HepG2 (cell line): ENCODE data around the gene KPNA3. TPM values are rescaled to one million over a fixed set of nuclear protein-coding genes. Genes with fewer than 3 reads are reported as not detected.

Experiments used
- ATAC-seq: fragments of 200-7000 bp; cut with Tn5 transposase; 3 replicates; pipeline ENCODE4 v1.9.1; 2020; ENCODE audit warnings: mild to moderate bottlenecking, moderate library complexity
- BruUV-seq: library from RNA; stranded (reverse); fragments of 400-500 nt; replicated peaks from 2 replicates; lab custom pipeline; 2021; lab: Mats Ljungman, UMichigan
- CTCF ChIA-PET: fragments of 300-600 bp; formaldehyde crosslinking; extraction: SDS; loops from one replicate; lab custom pipeline; 2021; ENCODE audit warnings: low total read pairs, inconsistent platforms, low intra/inter-chr PET ratio; lab: Yijun Ruan, JAX
- POLR2A ChIA-PET: fragments of 350-600 bp; sonication (Branson Sonifier 250); formaldehyde crosslinking; loops from one replicate; lab custom pipeline; 2020; ENCODE audit warnings: antibody characterized with exemption, inconsistent platforms; lab: Yijun Ruan, JAX
- DNase-seq: peaks from one replicate; pipeline ENCODE4 v3.0.0-alpha.2; 2015; ENCODE audit warnings: low spot score
- FAIRE-seq: peaks from 3 replicates; lab custom pipeline; 2011; peaks lifted over from hg19 to GRCh38; lab: Jason Lieb, UNC
- H2AFZ ChIP-seq: one replicate; pipeline ENCODE4 v1.6.1; 2011; ENCODE audit warnings: low read length, inconsistent platforms
- H3K27ac ChIP-seq: fragments of 300-600 bp; 3 replicates; pipeline ENCODE4 v1.8.0; 2011; ENCODE audit warnings: mixed run types, mild to moderate bottlenecking, mixed read lengths, low read length, inconsistent platforms; ENCODE audit not compliant: insufficient read depth; ENCODE audit errors: extremely low read length
- H3K27me3 ChIP-seq, 2 experiments: fragments of 200-600 bp in 1 of 2; 2 replicates in 1 of 2; 3 replicates in 1 of 2; pipeline versions ENCODE4 v1.6.0 to v1.8.0; 2011; ENCODE audit warnings: low read length in 2 of 2, mild to moderate bottlenecking in 2 of 2, moderate library complexity in 2 of 2, inconsistent platforms in 1 of 2; ENCODE audit not compliant: insufficient read depth in 2 of 2, control insufficient read depth in 1 of 2
- H3K36me3 ChIP-seq, 2 experiments: fragments of 200-600 bp in 1 of 2; replicated peaks in 1 of 2; 2 replicates in 1 of 2; 3 replicates in 1 of 2; pipeline versions ENCODE4 v1.5.1 to v1.8.0; 2011; ENCODE audit warnings: low read length in 2 of 2, inconsistent platforms in 1 of 2; ENCODE audit not compliant: insufficient read depth in 2 of 2, control insufficient read depth in 1 of 2
- H3K4me1 ChIP-seq: 2 replicates; pipeline ENCODE4 v1.5.1; 2012; ENCODE audit warnings: low read length, inconsistent platforms; ENCODE audit not compliant: insufficient read depth
- H3K4me2 ChIP-seq: 2 replicates; pipeline ENCODE4 v1.6.0; 2011; ENCODE audit warnings: low read depth, low read length, inconsistent platforms
- H3K4me3 ChIP-seq, 3 experiments: fragments of 200-600 bp in 1 of 3; sonication (generic), shearing (Covaris generic) in 1 of 3; replicated peaks in 1 of 3; 2 replicates each; pipeline ENCODE4 v1.5.1; 2011 to 2016; ENCODE audit warnings: low read length in 3 of 3, inconsistent platforms in 2 of 3, low read depth in 2 of 3, mild to moderate bottlenecking in 2 of 3, control low read depth in 1 of 3, mixed read lengths in 1 of 3; ENCODE audit not compliant: insufficient read depth in 1 of 3
- H3K79me2 ChIP-seq: one replicate; pipeline ENCODE4 v1.6.1; 2011; ENCODE audit warnings: low read length, inconsistent platforms; ENCODE audit not compliant: insufficient read depth
- H3K9ac ChIP-seq: 2 replicates; pipeline ENCODE4 v1.6.0; 2011; ENCODE audit warnings: mild to moderate bottlenecking, low read depth, low read length, inconsistent platforms; ENCODE audit not compliant: insufficient read depth
- H3K9me3 ChIP-seq: 2 replicates; pipeline ENCODE4 v1.5.1; 2012; ENCODE audit warnings: mild to moderate bottlenecking, low read length
- H4K20me1 ChIP-seq: 2 replicates; pipeline ENCODE4 v1.6.0; 2011; ENCODE audit warnings: inconsistent platforms, mild to moderate bottlenecking, low read length, moderate library complexity; ENCODE audit not compliant: insufficient read depth
- EP300 ChIP-seq, 3 experiments: sonication (generic) in 1 of 3; formaldehyde crosslinking in 1 of 3; IDR thresholded peaks; 2 replicates each; pipeline versions ENCODE4 v1.5.1 to v1.6.1; 2011 to 2020; ENCODE audit warnings: low read depth in 2 of 3, low read length in 2 of 3, borderline replicate concordance in 1 of 3, improper control_type of control experiment in 1 of 3, mild to moderate bottlenecking in 1 of 3, missing genetic modification reagents in 1 of 3, moderate library complexity in 1 of 3
- PRDM4 ChIP-seq: sonication (generic); formaldehyde crosslinking; IDR thresholded peaks from 2 replicates; pipeline ENCODE4 v1.9.0; 2021; ENCODE audit warnings: missing genetic modification reagents, borderline replicate concordance
- ZBTB14 ChIP-seq: sonication (generic); formaldehyde crosslinking; IDR thresholded peaks from 2 replicates; pipeline ENCODE4 v1.4.0; 2020; ENCODE audit warnings: missing genetic modification reagents
- ZFP90 ChIP-seq: sonication (generic); formaldehyde crosslinking; IDR thresholded peaks from 2 replicates; pipeline ENCODE4 v1.8.0; 2022; ENCODE audit warnings: missing genetic modification reagents, mild to moderate bottlenecking, inconsistent platforms, borderline replicate concordance
- ZNF331 ChIP-seq: sonication (generic); formaldehyde crosslinking; IDR thresholded peaks from 2 replicates; pipeline ENCODE4 v1.4.0; 2020; ENCODE audit warnings: missing genetic modification reagents
- ZNF407 ChIP-seq: sonication (generic); formaldehyde crosslinking; IDR thresholded peaks from one replicate; pipeline ENCODE4 v1.5.1; 2020; ENCODE audit warnings: mild to moderate bottlenecking, missing genetic modification reagents; ENCODE audit errors: not compliant biosample characterization
- WGBS: methylation state at CpG from one replicate; pipeline ENCODE4 v1.1.6; 2017; ENCODE audit warnings: low lambda C conversion rate; 5-methylcytosine and 5-hydroxymethylcytosine counted together
- in situ Hi-C: cut with HindIII; loops from 2 replicates; pipeline ENCODE4 v1.10.0; 2017; ENCODE audit warnings: low pct_unique_long_range_greater_than_20kb; ENCODE audit not compliant: extremely low pct_ligation_motif_present
- intact Hi-C: fragments of 100-400 bp; cut with micrococcal nuclease; formaldehyde crosslinking; loops from one replicate; pipeline ENCODE4 v1.10.0; 2022; ENCODE audit not compliant: unreplicated experiment
- polyA plus RNA-seq, 8 experiments: library from polyadenylated mRNA; depleted of rRNA in 3 of 8; stranded (reverse) in 7 of 8; unstranded in 1 of 8; fragments of >200 nt; fragmentation: Illumina TruSeq in 4 of 8; extraction: Trizol in 4 of 8; gene quantifications; 2 replicates each; pipeline versions ENCODE4 v1.2.1 to v1.2.3, GENCODE V29; 2011 to 2016; ENCODE audit warnings: low read depth in 4 of 8, missing spikeins in 1 of 8, mixed read lengths in 1 of 8; ENCODE audit not compliant: insufficient read depth in 1 of 8
- total RNA-seq, 5 experiments: library from RNA; depleted of rRNA; stranded (reverse); fragments of >200 nt; fragmentation: Illumina TruSeq; extraction: Trizol; gene quantifications; 2 replicates each; pipeline ENCODE4 v1.2.3, GENCODE V29; 2016; ENCODE audit warnings: low read depth in 1 of 5

Gene KPNA3
- total and polyA plus RNA-seq, 2 of the 13 experiments (the other 11 are each of a cell fraction or from before 2014, with no cell fraction given): 13.0 to 28.9 TPM

- TF ChIP-seq ZNF407 (CRISPR knock-in tag) (no peak), ZNF331 (CRISPR knock-in tag) (no peak)
Observed at GRCh38 chr13:49651570-49652354, 140.7 kb downstream of the KPNA3 start (continued).

- intact Hi-C loops: loop anchor here (1.0 kb wide), 1 partner anchor 24 kb away; no protein-coding TSS in a partner anchor
- no peak for TF ChIP-seq EP300 (IDR thresholded peaks at IDR 0.05; ENCODE audit: low read depth in 2 of 2, low read length in 2 of 2)
- TF ChIP-seq EP300 (CRISPR knock-in tag; IDR thresholded peaks at IDR 0.05; ENCODE audit: borderline replicate concordance): no peak
- no peak for TF ChIP-seq ZBTB14 (CRISPR knock-in tag)
- TF ChIP-seq PRDM4: no peak
- TF ChIP-seq ZFP90 (CRISPR knock-in tag): no peak
Observed at GRCh38 chr13:49649963-49650312, 142.5 kb downstream of the KPNA3 start.

More at GRCh38 chr13:49649963-49650312, 142.5 kb downstream of the KPNA3 start:
- Histone ChIP-seq H3K36me3 (no peaks in the 10 kb centered on the region), H4K20me1 (no peaks in the 10 kb centered on the region), H3K9ac (no peak overlapping the region), H3K4me1 (peaks cover 17% of the 10 kb centered on the region), H3K4me2 (no peak overlapping the region), H3K9me3 (no peaks in the 10 kb centered on the region), H2AFZ (no peak overlapping the region), H3K4me3 (no peak overlapping the region), H3K79me2 (no peaks in the 10 kb centered on the region), H3K27me3 (no peaks in the 10 kb centered on the region), H3K27ac (no peak overlapping the region)
- FAIRE-seq: no peak
- 50% methylated on average over 2 of the region's 2 CpGs for WGBS
- no TSS peak for BruUV-seq
- CTCF ChIA-PET: interaction anchor here (1.2 kb wide), 1 partner anchor 286 kb away, joined by 4 read pairs; the partner anchor contains the start of gene SPRYD7
- no peak for ATAC-seq
- in situ Hi-C loops: loop anchor here (25.0 kb wide), 3 partner anchors 1162 to 1412 kb away; partner anchors contain the start of gene RNASEH2B
- POLR2A ChIA-PET: no interaction called here
- DNase-seq: no peak
